ENCODE data around the gene MLEC. TPM values are rescaled to one million over a fixed set of nuclear protein-coding genes. Genes with fewer than 3 reads are reported as not detected.
A peak's percentile ranks its signal among the peaks of the same experiment; 100 is the strongest.

The MLEC gene
- total and polyA plus RNA-seq, 2 of the 13 experiments (the other 11 are each of a cell fraction or from before 2014, with no cell fraction given), result 49.8 to 156 TPM

DNA sequence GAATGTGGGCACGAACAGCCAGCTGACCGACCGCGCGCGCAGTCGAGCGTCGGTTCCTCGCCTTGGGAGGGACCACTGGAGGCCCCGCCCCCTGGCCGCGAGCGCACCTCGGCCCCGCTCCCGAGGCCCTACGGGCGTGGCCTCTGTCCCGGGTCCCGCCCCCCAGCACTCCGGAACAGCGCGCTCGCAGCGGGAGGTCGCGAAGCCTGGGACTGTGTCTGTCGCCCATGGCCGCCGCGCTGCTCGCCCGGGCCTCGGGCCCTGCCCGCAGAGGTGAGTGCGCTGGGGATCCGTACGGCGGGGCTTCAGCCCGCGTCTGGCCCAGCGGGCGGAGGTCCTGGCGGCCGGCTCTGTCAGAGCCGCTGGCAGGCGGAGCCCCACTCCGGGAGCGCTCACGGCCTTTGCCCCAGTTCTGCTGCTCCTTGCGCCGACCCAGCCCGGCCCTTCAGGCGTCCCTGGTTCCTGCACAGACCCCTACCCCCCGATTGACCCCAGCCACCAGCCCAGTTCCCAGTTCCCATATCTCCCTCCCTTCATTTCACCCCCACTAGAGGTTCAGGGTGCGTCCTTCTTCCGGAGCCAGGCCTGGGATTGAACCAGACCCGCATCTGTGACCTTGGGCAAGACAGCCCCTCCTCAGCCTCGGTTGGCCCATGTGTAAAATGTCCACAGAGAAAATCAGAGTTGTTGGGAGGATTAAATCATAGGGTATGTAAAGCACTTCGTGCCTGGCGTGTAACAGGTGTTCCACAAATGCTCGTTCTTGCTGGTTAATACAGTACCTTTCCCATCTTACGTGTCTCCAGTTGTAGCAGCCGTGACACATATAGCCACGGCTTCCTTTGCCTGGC lies 38.9 kb downstream of the MLEC start, which contains the start of gene ACADS (continued):
- TF ChIP-seq, protein P1, sequence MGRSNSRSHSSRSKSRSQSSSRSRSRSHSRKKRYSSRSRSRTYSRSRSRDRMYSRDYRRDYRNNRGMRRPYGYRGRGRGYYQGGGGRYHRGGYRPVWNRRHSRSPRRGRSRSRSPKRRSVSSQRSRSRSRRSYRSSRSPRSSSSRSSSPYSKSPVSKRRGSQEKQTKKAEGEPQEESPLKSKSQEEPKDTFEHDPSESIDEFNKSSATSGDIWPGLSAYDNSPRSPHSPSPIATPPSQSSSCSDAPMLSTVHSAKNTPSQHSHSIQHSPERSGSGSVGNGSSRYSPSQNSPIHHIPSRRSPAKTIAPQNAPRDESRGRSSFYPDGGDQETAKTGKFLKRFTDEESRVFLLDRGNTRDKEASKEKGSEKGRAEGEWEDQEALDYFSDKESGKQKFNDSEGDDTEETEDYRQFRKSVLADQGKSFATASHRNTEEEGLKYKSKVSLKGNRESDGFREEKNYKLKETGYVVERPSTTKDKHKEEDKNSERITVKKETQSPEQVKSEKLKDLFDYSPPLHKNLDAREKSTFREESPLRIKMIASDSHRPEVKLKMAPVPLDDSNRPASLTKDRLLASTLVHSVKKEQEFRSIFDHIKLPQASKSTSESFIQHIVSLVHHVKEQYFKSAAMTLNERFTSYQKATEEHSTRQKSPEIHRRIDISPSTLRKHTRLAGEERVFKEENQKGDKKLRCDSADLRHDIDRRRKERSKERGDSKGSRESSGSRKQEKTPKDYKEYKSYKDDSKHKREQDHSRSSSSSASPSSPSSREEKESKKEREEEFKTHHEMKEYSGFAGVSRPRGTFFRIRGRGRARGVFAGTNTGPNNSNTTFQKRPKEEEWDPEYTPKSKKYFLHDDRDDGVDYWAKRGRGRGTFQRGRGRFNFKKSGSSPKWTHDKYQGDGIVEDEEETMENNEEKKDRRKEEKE (IDR thresholded peaks at IDR 0.05), result no peak
- no peak for TF ChIP-seq ZNF749 (CRISPR knock-in tag; IDR thresholded peaks at IDR 0.05; ENCODE audit: borderline replicate concordance)
- no peak for TF ChIP-seq NFRKB (IDR thresholded peaks at IDR 0.05)
- TF ChIP-seq ZNF678 (CRISPR knock-in tag; IDR thresholded peaks at IDR 0.05), result no peak
- TF ChIP-seq, protein P2, sequence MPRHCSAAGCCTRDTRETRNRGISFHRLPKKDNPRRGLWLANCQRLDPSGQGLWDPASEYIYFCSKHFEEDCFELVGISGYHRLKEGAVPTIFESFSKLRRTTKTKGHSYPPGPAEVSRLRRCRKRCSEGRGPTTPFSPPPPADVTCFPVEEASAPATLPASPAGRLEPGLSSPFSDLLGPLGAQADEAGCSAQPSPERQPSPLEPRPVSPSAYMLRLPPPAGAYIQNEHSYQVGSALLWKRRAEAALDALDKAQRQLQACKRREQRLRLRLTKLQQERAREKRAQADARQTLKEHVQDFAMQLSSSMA (CRISPR knock-in tag; IDR thresholded peaks at IDR 0.05), result no peak
- no peak for TF ChIP-seq ZNF282 (IDR thresholded peaks at IDR 0.05; ENCODE audit: partially characterized antibody)
- TF ChIP-seq ETV6 (CRISPR knock-in tag; conservative IDR thresholded peaks at IDR 0.05), result peak; percentile 65; the same call in 1 of the 2 replicates
- TF ChIP-seq GATAD1 (CRISPR knock-in tag; IDR thresholded peaks at IDR 0.05), result no peak; the same call in 1 of the 2 replicates
- TF ChIP-seq ZNF780A (CRISPR knock-in tag; IDR thresholded peaks at IDR 0.05), result no peak
- TF ChIP-seq, protein P3, sequence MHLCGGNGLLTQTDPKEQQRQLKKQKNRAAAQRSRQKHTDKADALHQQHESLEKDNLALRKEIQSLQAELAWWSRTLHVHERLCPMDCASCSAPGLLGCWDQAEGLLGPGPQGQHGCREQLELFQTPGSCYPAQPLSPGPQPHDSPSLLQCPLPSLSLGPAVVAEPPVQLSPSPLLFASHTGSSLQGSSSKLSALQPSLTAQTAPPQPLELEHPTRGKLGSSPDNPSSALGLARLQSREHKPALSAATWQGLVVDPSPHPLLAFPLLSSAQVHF (CRISPR knock-in tag; IDR thresholded peaks at IDR 0.05), result no peak
- peak; percentile 33; the same call in 1 of the 2 replicates for TF ChIP-seq ZNF343 (CRISPR knock-in tag; IDR thresholded peaks at IDR 0.05)
- TF ChIP-seq ZKSCAN8 (CRISPR knock-in tag; IDR thresholded peaks at IDR 0.05; ENCODE audit: borderline replicate concordance), result no peak
- no peak for TF ChIP-seq FOSL1 (CRISPR knock-in tag; IDR thresholded peaks at IDR 0.05; ENCODE audit: borderline replicate concordance)
- TF ChIP-seq, protein P4, sequence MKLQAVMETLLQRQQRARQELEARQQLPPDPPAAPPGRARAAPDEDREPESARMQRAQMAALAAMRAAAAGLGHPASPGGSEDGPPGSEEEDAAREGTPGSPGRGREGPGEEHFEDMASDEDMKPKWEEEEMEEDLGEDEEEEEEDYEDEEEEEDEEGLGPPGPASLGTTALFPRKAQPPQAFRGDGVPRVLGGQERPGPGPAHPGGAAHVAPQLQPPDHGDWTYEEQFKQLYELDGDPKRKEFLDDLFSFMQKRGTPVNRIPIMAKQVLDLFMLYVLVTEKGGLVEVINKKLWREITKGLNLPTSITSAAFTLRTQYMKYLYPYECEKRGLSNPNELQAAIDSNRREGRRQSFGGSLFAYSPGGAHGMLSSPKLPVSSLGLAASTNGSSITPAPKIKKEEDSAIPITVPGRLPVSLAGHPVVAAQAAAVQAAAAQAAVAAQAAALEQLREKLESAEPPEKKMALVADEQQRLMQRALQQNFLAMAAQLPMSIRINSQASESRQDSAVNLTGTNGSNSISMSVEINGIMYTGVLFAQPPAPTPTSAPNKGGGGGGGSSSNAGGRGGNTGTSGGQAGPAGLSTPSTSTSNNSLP (IDR thresholded peaks at IDR 0.05; ENCODE audit: low read depth, low read length), result no peak
- TF ChIP-seq, protein P5, sequence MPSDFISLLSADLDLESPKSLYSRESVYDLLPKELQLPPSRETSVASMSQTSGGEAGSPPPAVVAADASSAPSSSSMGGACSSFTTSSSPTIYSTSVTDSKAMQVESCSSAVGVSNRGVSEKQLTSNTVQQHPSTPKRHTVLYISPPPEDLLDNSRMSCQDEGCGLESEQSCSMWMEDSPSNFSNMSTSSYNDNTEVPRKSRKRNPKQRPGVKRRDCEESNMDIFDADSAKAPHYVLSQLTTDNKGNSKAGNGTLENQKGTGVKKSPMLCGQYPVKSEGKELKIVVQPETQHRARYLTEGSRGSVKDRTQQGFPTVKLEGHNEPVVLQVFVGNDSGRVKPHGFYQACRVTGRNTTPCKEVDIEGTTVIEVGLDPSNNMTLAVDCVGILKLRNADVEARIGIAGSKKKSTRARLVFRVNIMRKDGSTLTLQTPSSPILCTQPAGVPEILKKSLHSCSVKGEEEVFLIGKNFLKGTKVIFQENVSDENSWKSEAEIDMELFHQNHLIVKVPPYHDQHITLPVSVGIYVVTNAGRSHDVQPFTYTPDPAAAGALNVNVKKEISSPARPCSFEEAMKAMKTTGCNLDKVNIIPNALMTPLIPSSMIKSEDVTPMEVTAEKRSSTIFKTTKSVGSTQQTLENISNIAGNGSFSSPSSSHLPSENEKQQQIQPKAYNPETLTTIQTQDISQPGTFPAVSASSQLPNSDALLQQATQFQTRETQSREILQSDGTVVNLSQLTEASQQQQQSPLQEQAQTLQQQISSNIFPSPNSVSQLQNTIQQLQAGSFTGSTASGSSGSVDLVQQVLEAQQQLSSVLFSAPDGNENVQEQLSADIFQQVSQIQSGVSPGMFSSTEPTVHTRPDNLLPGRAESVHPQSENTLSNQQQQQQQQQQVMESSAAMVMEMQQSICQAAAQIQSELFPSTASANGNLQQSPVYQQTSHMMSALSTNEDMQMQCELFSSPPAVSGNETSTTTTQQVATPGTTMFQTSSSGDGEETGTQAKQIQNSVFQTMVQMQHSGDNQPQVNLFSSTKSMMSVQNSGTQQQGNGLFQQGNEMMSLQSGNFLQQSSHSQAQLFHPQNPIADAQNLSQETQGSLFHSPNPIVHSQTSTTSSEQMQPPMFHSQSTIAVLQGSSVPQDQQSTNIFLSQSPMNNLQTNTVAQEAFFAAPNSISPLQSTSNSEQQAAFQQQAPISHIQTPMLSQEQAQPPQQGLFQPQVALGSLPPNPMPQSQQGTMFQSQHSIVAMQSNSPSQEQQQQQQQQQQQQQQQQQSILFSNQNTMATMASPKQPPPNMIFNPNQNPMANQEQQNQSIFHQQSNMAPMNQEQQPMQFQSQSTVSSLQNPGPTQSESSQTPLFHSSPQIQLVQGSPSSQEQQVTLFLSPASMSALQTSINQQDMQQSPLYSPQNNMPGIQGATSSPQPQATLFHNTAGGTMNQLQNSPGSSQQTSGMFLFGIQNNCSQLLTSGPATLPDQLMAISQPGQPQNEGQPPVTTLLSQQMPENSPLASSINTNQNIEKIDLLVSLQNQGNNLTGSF (CRISPR knock-in tag; IDR thresholded peaks at IDR 0.05), result 0 out of 2 replicates have a peak, but pooled peaks have one; percentile 19
- no peak for TF ChIP-seq ZNF577 (CRISPR knock-in tag; IDR thresholded peaks at IDR 0.05; ENCODE audit: borderline replicate concordance, low read depth)
- no peak for TF ChIP-seq ZNF550 (CRISPR knock-in tag; IDR thresholded peaks at IDR 0.05; ENCODE audit: borderline replicate concordance)
- no peak for TF ChIP-seq ZNF589 (CRISPR knock-in tag; conservative IDR thresholded peaks at IDR 0.05)
